Globus pallidus (tissue), 1 donor: ENCODE results near the gene TTC34.

Experiments
- DNase-seq: peaks from one replicate; pipeline ENCODE4 v3.0.0-alpha.2; 2015; ENCODE audit warnings: low spot score

The TTC34 gene

DNA sequence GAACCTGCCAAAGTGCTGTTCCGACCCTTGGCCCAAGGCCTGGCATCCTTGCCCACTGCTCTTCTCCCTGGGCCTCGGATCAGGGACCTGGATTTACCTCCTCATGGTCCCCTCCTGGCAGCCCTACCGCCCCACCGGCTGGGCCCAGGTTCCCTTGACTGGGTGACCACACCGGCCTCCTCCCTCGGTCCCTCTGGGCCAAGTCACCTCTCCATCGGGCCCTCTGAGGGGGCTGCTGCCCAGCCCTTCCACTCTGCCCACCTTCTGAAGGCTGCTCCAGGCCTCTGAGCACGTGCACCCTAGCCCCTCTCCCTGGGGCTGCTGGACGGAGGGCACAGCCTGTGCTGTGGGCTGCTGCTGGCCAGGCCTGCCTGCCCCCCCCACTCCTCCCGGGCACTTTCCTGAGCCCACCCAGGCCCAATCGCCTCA is 159.3 kb downstream of the TTC34 start:
- no peak for DNase-seq

DNA sequence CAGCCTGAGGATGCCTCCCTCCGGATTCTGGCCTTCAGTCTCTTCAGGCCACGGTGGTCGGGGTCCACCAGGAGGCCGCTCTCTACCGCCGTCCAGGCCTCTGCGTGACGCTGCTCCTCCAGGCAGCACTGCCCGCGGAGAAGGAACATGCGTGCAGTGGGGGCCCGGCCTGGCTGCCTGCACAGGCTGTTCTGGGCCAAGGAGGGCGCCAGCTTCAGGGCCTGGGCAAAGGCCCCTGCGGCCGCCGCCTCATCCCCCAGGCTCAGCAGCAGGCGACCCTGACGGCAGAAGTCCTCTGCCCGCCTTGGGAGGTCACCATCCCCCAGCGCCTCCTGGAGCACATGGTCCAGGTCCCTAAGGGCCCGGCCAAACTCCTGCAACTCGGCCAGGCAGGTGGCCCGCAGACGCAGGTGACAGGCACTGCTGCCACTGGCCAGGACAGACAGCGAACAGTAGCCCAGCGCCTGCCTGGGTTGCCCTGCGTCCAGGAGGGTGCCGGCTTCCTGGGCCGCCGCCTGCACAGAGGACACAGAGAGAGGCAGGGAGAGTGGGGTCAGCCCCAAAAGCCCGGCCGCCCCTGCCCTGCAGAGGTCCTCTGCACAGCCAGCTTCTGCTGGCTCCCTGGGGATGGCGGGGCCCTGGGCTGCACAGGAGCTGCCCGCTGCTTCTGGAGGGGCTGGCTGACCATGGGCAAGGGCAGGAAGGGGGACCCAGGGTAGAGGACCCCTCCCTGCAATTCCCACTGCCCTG is 159.9 kb downstream of the TTC34 start:
- DNase-seq = no peak

DNA sequence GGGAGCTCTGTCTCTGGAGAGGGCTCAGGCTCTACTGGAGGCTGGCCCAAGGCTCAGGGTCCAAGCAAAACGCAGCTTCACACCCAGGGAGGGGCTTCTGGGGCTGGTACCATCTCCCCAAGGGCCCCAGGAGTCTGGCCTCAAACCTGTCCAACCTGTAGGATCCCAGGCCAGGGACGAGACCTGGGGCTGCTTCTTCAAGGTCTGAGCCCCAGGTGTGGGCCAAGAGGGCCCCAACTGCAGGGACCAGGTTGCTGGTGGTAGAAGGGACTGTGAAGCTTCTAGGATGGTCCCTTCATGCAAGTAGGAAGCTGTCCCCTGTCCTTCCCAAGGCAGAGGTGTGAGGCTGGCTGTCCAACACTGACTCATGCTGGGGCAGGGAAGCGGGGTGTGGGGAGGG is 160.9 kb downstream of the TTC34 start:
- no peak for DNase-seq

DNA sequence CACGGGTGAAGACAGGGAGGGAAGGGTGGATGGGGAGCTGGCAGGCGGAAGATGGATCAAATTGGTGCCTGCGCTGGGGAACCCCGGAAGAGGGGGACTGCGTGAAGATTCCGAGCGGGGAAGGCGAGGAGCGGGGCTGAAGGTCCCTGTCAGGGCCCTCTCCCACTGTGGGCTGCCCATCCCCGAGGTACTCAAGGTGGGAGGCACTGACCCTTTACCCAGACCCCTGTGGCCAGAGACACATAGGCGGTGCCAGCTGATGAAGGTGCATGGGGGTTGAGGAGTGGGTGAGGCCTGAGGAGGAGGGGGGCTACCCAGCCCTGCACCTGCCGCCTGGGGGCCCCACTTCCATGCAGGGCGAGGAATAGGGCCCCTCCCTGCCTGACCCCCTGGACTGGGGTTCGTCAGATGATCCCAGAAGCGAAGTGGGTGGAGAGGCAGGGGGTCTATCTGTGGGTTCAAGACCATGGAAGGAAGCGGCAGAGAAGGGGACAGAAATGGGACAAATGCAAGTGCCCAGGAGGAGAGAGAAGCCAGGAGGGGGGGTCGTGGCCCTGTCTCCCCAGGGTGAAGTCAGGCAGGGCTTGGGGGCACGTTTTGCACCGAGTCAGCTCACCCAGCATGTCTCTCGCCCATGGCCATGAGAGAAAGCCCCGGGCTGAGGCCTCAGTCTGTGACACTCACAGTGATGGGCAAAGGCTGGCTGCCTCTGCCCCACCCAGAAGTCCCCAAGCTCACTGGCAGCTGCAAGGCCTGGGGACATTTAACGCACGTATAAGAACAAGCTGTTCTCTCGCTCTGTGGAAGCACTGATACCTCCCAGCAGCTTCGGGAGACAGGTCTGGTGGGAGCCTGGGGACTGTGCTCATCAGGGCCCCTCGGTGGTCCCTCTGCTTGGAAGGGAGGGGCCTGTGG is 161.6 kb downstream of the TTC34 start:
- no peak for DNase-seq

DNA sequence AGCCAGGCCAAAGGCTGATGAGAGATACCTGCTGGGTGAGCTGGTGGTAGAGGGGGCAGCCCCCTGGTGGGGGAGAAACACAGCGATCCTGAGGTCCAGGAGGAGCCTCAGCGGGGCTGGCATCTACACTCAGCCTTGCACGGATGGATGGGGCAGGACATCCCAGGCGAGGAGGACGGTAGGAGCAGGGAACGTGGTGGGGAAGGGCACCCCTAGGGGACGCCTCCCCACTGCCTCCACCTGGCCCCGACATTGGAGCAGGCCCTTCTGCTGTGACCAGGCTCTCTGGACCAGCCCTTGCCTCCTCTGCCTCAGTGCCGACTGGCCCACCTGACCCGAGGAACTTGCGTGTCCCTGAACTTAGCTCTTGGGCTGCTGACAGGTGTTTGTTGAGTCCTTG is 162.3 kb downstream of the TTC34 start:
- DNase-seq = no peak

DNA sequence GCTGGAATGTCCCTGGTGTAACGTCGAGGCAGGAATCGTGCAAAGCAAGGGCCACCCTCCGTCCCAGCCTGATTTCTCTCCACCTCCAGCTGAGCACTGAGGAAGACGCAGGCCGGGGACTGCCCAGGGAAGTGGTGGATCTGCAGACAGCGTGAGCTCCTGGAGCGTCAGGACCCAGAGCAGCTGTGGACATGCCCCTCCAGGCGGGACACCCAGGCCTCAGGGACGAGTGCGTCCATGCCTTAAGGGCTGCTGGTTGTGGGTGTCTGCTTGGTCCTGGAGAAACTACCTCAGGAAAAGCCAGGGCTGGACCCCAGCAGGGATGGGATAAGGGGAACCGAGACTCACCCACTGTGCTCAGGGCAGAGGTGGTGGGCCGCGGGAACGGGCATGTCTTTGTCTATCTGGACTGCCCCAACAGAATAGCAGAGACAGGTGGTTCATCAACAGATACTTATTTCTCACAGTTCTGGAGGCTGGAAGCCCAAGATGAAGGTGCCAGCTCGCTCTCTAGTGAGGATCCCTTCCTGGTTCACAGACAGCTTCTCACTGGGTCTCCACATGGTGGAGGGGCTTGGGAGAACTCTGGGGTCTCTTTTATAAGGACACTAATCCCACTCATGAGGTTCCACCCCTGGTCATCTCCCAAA is 162.9 kb downstream of the TTC34 start:
- no peak for DNase-seq

DNA sequence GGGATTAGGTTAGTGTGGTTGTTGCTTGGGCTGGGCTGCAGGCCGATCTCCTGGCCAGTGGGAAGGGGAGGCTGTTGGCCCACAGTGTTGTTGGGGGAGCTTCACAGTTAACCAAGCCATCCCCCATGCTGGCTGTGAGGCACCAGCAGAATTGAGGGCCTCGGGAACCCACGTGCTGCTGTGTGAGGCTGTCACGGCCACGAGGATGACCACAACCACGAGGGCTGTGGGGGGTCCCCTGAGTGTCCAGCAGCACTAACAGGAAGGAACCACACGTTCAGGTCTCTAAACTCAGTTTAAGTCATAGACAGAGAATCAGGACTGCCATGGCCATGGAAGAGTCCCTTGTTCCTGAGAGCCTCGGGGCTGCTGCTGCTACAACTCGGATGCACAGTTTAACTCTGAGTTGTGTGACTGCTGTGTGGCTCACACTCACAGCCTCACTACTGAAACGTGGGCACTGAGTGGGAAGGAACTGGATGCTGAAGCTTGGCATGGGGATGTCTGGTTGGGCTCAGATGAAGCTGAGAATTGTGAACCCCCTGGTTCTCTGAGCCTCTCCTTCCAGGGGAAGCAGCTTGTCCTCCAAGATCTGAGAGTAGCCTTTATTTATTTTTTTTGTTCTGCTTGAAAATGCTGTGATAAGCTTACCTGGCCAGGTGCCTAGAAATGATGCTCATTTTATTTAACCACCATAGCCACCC is 163.9 kb downstream of the TTC34 start:
- DNase-seq = no peak

DNA sequence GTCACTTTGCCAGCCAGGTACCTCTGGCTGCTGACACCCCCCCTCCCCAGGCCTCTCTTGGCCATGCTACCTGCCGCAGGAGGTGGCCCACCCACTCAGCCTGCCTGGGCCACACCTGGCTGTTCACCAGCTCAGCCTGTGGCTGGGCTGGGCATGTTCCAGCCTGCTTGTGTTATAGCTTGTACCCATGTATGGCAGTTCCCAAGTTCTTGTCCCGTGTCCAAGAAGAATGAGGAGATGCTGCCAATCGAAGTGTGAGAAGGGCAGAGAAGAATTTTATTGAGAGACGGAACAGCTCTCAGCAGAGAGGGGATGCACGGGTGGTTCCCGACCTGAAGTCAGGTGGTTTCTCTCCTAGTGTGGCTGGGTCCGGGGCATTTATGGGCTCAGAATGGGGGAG is 164.8 kb downstream of the TTC34 start:
- DNase-seq = no peak

DNA sequence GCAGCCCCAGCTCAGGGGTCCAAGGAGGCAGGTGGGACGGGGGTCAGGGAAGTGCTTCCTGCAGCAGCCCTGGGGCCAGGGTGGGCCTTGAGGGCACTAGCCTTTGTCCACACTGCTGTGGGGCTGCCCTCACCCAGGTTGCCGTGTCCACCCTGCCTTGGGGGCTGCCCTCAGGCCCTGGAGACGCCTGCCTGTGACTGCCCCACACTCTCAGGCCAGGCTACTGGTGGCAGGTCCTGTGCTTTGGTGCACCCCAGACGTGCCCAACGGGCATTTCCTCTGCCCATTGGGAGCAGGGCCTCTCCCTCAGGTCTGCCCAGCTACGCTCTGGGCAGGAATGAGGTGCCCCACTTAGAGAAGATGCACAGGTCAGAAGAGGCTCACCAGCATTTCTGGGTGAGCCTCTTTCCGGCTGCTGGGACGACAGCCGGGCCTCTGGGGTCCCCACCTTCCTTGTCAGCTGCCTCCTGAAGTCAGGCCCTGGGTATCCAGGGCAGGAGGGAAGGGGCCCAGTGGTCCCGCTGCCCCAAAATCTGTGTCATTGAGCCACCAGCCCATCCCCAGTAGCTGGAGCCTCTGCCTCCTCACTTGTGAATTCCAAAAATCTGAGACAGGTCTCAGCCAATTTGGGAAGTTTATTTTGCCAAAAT is 166.0 kb downstream of the TTC34 start:
- no peak for DNase-seq

DNA sequence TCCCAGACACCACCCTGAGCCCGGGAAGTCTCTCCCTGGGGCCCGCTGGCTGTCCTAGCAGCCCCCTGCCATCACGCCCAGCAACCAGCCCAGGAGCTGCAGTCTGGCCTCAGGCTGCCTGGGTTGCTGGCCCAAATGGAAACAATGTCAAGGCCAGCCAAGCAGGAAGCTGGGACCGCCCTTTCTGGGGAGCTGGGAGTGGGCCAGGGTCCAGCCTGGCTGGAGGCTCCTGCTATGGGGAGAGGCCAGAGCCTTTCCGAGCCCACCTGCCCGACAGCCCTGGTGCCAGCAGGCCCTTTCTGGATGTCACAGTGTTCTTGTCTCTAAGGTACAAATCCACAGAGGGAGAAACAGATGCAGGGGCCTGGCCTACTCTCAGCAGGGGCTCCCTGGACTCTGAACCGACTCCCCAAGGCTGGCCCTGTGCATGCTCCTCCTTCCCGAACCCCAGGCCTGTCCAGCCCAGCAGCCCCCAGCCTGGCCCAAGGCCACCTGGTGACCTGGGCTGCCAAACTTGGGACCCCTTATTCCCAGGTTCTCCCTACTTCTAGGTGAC is 167.5 kb downstream of the TTC34 start:
- no peak for DNase-seq

DNA sequence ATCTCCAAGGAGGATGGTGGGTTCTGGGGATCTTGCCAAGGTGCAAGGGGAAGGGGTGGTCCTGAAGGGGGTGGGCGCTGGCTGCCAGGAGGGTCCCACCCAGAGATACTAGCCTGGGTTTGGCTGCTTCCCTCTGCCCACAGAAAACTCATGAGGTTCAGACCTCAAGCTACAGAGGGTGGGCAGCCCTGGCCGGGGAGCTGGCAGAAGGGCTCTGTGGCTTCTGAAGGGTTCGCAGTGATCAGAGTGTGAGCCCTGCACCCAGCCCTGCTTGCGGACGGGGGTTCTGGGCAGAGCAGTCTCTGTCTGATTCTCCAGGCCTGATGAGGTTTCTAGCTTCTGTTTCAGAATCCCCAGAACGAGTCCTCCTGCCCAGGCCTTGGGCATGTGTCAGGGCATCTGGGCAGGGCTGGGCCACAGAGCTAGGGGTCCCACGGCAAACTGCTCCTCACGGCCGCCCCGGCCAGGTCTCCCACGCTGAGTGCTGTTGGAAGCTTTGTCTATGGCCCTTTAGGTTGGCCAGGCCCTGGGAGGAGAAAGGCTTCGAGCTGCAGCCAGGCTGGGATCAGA is 168.0 kb downstream of the TTC34 start:
- no peak for DNase-seq

DNA sequence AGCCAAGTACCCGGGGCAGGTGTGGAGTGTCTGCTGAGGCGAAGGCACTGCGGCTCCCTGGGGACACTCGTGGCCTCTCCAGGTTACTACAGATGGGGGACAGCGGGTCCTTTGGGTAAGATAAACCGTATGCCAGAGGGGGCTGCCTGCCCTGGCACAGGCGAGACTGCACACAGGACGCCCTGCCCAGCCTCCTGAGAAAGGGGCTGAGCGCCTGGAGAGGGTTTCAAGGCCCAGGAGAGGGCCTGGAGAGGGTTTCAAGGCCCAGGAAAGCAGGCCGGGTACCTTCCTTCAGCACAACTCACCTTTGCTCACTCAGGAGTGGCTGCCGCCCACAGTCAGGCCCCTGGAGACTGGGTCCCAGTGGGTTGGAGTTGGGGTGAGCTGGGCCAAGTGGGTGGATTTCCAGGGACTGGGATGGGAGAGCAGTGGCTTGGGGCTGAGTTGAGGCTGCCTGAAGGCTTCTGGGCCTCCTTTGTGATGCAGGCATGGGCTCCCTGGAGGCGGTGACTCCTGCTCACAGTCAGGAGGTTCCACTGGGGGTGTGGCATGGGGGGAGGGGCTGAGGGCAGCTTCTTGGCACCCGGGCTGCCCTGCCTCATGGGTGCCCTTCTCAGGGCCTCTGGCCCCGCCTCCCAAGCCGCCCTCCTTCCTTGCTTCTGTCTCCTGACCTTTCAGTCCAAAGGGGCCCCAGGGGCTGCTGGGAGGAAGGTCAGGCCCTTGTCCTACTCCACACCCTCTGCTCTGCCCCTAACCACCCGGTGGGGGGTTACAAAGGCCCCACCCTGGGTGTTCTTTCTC is 168.7 kb downstream of the TTC34 start, which contains the start of gene MMEL1:
Gene MMEL1 (minus strand): TSS at position 456 of the 801 bp plus-strand sequence. CDS start 3,532 bp downstream, outside the sequence.
- no peak for DNase-seq

DNA sequence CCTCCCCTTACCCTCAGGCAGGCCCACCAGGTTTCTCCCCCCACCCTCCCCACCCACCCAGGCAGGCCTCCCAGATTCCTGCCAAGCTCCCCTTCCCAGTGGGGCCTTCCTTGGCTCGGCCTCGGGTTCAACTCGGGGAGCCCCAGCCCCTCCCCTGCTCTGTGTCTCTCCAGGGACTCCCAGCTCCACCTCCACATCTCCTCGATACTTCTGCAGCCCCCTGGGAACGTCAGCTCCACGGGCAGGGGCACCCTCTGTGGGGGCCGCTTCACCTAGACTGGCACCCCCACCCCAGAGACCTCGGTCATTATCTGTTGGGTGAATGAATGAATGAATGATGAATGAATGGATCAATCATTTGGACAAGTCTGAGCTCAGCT is 169.5 kb downstream of the TTC34 start:
- DNase-seq = no peak

DNA sequence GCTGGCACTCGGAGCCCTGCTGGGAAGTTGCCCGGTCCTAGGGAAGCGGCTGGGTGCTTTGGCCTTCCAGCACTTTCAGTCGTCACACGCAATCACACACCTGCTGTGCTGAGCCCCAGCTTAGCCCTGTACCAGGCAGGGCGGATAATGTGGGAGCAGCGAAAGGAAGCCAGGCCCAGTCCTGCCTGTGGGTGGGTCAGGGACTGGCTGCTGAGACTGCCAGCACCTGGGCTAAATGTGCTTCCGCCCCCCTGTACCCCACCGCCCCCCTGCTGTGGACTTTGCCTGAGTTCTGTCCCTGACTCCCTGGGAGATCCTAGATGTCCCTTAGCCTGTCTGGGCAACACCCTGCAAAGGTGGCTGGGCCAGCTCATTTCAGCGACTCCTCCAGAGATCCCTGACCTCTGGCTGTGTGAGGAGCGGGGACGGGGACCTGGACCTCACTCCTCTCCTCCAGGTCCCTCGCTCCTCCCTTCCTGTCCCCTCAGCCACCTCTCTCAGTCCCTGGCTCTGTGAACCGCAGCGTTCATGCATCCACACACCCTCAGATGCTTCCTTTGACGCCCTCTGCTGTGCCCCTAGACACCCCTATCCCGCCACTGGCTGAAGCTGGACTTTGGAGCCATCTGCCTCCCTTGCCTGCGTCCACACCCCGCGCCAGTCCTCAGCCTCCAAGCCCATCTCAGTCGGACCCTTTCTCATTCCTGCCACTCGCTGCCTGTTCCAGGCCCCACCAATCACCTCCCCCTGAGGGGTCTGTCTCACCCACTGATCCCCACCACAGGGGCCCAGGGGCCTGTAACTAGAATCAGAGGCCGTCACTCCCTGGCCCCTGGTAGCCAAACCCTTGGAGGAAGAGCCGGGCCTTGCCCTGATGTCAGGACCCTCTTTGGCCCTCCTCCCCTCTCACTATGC is 170.1 kb downstream of the TTC34 start:
- no peak for DNase-seq

DNA sequence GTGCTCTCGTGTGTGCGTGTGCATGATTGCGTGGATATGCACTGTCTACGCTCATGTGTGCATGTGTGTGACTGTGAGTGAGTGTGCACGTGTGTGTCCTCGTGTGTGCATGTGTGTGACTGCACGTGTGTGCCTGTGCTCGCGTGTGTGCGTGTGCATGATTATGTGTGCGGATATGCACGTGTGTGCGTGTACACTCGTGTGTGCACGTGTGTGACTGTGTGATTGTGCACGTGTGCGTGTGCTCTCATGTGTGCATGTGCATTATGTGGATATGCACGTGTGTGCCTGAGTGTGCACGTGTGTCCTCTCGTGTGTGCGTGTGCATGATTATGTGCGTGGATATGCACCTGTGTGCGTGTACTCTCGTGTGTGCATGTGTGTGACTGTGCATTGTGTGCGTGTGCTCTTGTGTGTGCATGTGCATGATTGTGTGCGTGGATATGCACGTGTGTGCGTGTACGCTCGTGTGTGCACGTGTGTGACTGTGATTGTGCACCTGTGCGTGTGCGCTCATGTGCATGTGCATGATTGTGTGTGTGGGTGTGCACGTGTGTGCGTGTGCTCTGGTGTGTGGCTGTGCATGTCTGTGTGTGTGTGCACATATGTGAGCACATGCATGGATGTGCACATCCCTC is 170.9 kb downstream of the TTC34 start:
- no peak for DNase-seq

DNA sequence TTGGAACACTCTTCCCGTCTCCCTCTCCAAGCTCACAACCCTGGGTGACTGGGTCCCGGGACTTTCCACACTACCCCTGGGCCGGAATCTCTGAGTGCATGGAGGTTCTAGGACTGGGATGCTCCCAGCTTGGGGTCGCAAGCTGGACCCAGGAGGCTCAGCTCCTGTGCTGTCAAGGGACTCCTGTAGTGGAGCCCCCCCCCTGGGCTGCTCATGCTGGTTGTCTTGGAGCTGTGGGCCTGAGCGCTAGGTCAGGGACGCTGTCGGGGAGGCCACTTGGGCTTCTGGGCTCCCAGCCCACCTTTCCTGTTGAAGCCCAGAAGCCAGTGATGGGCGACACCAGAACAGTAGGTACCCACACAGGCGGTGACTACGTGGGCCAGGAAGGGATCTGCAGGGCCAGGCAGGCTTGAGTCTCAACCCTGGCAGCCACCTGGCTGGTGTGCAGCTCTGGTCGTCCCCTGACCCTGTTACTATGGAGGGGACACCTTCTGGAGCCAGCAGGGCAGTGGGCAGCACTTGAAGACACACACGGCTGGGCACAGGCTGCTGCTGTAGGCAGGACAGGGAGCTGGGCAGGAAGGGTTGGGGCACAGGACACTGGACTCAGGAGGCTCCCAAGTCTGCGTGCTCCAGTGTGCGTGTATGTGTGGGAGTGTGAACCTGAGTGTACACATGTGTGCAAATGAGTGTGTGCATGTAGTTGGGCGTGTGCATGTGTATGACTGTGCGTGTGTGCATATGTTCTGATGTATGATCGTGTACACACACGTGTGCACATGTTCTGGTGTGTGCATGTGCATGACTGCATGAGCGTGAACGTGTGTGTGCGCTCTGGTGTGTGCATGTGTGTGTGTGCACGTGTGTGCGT is 171.6 kb downstream of the TTC34 start:
- DNase-seq = no peak

DNA sequence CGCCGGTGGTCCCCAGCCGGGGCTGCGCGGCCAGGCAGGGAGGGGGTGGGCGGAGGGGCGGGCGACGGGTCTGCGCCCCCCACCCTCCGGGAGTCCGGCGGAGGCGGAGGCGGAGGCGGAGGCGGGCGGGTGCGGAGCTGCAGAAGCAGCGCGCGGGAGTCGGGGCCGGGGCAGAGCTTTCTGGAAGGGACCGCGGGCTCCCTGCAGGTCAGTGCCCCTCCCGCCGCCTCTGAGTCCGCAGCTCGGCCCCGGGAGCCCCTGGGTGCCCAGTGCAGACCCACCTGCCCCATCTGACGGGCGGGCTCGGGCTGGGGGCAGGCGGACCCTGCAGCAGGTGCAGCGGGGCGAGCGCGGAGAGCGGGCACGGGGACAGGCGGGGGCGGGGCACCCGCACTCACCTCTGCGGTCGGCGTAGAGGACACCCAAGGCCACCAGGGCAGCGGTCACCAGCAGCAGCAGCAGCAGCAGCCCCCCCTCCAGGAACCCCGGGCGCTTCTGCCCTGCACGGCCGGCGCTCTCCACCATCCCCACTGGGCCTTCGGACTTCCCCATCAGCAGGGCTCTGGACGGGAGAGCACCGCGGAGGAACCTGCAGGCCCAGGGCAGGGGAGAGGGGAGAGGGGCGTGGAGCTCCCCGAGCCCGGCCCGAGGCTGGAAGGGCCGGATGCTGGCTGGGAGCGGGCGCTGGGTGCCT is 172.4 kb downstream of the TTC34 start:
- DNase-seq = no peak
